Gastrocnemius medialis (tissue), 4 donors: ENCODE data around the gene DNASE1L3. TPM values are rescaled to one million over a fixed set of nuclear protein-coding genes. Genes with fewer than 3 reads are reported as not detected.
A peak's percentile ranks its signal among the peaks of the same experiment; 100 is the strongest.

ENCODE experiments used
- ATAC-seq, 2 donors: fragments of 150-250 bp; one replicate each; pipeline ENCODE4 v1.9.1; 2016
- DNase-seq, 2 donors: peaks; one replicate each; pipeline ENCODE4 v3.0.0-alpha.2; 2019
- H3K27ac ChIP-seq, 4 donors: fragments of 200-600 bp; sonication (generic); 1 replicate in 1 of 4; 2 replicates in 3 of 4; pipeline ENCODE4 v1.5.1; 2016 to 2018; ENCODE audit warnings: mild to moderate bottlenecking in 2 of 4, moderate library complexity in 1 of 4
- H3K27me3 ChIP-seq, 3 donors: fragments of 200-600 bp; sonication (generic) in 2 of 3; 1 replicate in 1 of 3; 2 replicates in 2 of 3; pipeline versions ENCODE4 v1.5.1 to v1.6.0; 2016 to 2019; ENCODE audit warnings: mild to moderate bottlenecking in 1 of 3, moderate library complexity in 1 of 3
- H3K36me3 ChIP-seq, 2 donors: fragments of 200-600 bp; sonication (generic) in 1 of 2; one replicate each; pipeline ENCODE4 v1.5.1; 2017 to 2018
- H3K4me1 ChIP-seq, 2 donors: fragments of 200-600 bp; sonication (generic) in 1 of 2; one replicate each; pipeline ENCODE4 v1.5.1; 2016 to 2017; ENCODE audit warnings: mild to moderate bottlenecking in 2 of 2
- H3K4me3 ChIP-seq, 4 donors: fragments of 200-600 bp; sonication (generic) in 3 of 4; 1 replicate in 1 of 4; 2 replicates in 3 of 4; pipeline ENCODE4 v1.5.1; 2016 to 2019; ENCODE audit warnings: mild to moderate bottlenecking in 2 of 4
- H3K9me3 ChIP-seq, 3 donors: fragments of 200-600 bp; sonication (generic) in 2 of 3; 1 replicate in 1 of 3; 2 replicates in 2 of 3; pipeline ENCODE4 v1.5.1; 2016 to 2019
- POLR2A ChIP-seq, 2 donors: fragments of 450-650 bp; IDR thresholded peaks; one replicate each; pipeline ENCODE4 v1.6.1; 2017; ENCODE audit warnings: antibody characterized with exemption in 2 of 2, mild to moderate bottlenecking in 2 of 2, moderate library complexity in 2 of 2
- in situ Hi-C, 4 donors: fragments of 200-750 bp; cut with MboI; loops; one replicate each; pipeline versions ENCODE4 v1.15.0 to v1.8.0; 2017; ENCODE audit warnings: low sequenced_read_pairs in 4 of 4
- intact Hi-C: fragments of 100-400 bp; cut with DNase I; formaldehyde crosslinking; loops from one replicate; pipeline ENCODE4 v1.15.1; 2023; ENCODE audit warnings: low total_unique reads
- total RNA-seq, 4 donors: library from RNA; depleted of rRNA; stranded (reverse); fragments of >200 nt; gene quantifications; one replicate each; pipeline versions ENCODE4 v1.1.0 to v1.2.3, GENCODE V29; 2016
- TF ChIP-seq, protein P1 (sequence below), 5 experiments: fragments of 450-650 bp in 3 of 5; fragments of 200-600 bp in 2 of 5; sonication (generic) in 2 of 5; IDR thresholded peaks in 4 of 5; conservative IDR thresholded peaks in 1 of 5; 1 replicate in 4 of 5; 2 replicates in 1 of 5; pipeline ENCODE4 v1.5.1; 2016 to 2019; ENCODE audit warnings: antibody characterized with exemption in 5 of 5, mild to moderate bottlenecking in 3 of 5, moderate library complexity in 3 of 5

DNASE1L3 gene
- total RNA-seq, 4 donors from 2014 or later = 0.29 to 0.42 TPM; not detected in 2

- Histone ChIP-seq H3K27ac (peak overlapping the region in 2 of 4 donors; percentile 11 to 13), H3K9me3 (no peaks in the 10 kb centered on the region), H3K4me3 (no peak overlapping the region), H3K27me3 (no peaks in the 10 kb centered on the region), H3K36me3 (no peaks in the 10 kb centered on the region), H3K4me1 (peaks cover 3 to 15% of the 10 kb centered on the region in 2 donors)
- no peak for ATAC-seq
- intact Hi-C loops (loop anchor here (5.0 kb wide), 2 partner anchors 132 to 237 kb away; partner anchors contain the start of genes HTD2 and RPP14), in situ Hi-C loops (loop anchor here in 1 of 4 donors (25.0 kb wide), 1 partner anchor 362 kb away; the partner anchor contains the start of gene ACOX2)
- no peak for DNase-seq
- TF ChIP-seq, protein P1, sequence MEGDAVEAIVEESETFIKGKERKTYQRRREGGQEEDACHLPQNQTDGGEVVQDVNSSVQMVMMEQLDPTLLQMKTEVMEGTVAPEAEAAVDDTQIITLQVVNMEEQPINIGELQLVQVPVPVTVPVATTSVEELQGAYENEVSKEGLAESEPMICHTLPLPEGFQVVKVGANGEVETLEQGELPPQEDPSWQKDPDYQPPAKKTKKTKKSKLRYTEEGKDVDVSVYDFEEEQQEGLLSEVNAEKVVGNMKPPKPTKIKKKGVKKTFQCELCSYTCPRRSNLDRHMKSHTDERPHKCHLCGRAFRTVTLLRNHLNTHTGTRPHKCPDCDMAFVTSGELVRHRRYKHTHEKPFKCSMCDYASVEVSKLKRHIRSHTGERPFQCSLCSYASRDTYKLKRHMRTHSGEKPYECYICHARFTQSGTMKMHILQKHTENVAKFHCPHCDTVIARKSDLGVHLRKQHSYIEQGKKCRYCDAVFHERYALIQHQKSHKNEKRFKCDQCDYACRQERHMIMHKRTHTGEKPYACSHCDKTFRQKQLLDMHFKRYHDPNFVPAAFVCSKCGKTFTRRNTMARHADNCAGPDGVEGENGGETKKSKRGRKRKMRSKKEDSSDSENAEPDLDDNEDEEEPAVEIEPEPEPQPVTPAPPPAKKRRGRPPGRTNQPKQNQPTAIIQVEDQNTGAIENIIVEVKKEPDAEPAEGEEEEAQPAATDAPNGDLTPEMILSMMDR (IDR thresholded peaks at IDR 0.05 in 4 of 5, conservative IDR thresholded peaks at IDR 0.05 in 1 of 5) = no peak
- TF ChIP-seq POLR2A (IDR thresholded peaks at IDR 0.05) = no peak
Measured at GRCh38 chr3:58175437-58176184, 35.2 kb downstream of the DNASE1L3 start.

DNA sequence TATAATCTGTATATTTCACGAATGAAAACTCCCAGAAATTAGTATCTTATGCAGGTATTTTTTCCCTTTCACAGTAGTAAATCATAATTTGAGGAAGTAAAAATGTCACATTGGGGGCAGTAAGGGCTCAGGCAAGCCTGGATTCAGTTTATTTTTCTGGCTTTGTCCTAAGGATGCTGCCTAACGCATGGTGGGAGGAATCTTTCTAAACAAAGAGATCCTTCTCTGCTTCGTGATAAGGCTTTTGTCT, 35.7 kb downstream of the DNASE1L3 start:
- Histone ChIP-seq H3K27ac (peak overlapping the region in 2 of 4 donors; percentile 11 to 13), H3K4me3 (no peak overlapping the region), H3K4me1 (peaks cover 3 to 15% of the 10 kb centered on the region in 2 donors), H3K27me3 (no peaks in the 10 kb centered on the region), H3K36me3 (no peaks in the 10 kb centered on the region), H3K9me3 (no peaks in the 10 kb centered on the region)
- intact Hi-C loops (loop anchor here (5.0 kb wide), 2 partner anchors 132 to 237 kb away; partner anchors contain the start of genes HTD2 and RPP14), in situ Hi-C loops (loop anchor here in 1 of 4 donors (25.0 kb wide), 1 partner anchor 362 kb away; the partner anchor contains the start of gene ACOX2)
- TF ChIP-seq POLR2A (IDR thresholded peaks at IDR 0.05) = no peak
- TF ChIP-seq, protein P1 (IDR thresholded peaks at IDR 0.05 in 4 of 5, conservative IDR thresholded peaks at IDR 0.05 in 1 of 5) = no peak
- DNase-seq = no peak
- no peak for ATAC-seq

GRCh38 chr3:58173669-58174398, 36.9 kb downstream of the DNASE1L3 start:
- no peak overlapping the region for H3K27ac ChIP-seq
- peaks cover 3 to 15% of the 10 kb centered on the region in 2 donors for H3K4me1 ChIP-seq
- ATAC-seq = no peak
- no peaks in the 10 kb centered on the region for H3K36me3 ChIP-seq
- H3K27me3 ChIP-seq = no peaks in the 10 kb centered on the region
- H3K4me3 ChIP-seq = no peak overlapping the region
- TF ChIP-seq, protein P1 (IDR thresholded peaks at IDR 0.05 in 4 of 5, conservative IDR thresholded peaks at IDR 0.05 in 1 of 5) = peak in 3 of 5 experiments; percentile 14 to 18 (median 15)
- TF ChIP-seq POLR2A (IDR thresholded peaks at IDR 0.05) = no peak
- in situ Hi-C loops (no loop called here), intact Hi-C loops (no loop called here)
- no peak for DNase-seq
- no peaks in the 10 kb centered on the region for H3K9me3 ChIP-seq

DNA sequence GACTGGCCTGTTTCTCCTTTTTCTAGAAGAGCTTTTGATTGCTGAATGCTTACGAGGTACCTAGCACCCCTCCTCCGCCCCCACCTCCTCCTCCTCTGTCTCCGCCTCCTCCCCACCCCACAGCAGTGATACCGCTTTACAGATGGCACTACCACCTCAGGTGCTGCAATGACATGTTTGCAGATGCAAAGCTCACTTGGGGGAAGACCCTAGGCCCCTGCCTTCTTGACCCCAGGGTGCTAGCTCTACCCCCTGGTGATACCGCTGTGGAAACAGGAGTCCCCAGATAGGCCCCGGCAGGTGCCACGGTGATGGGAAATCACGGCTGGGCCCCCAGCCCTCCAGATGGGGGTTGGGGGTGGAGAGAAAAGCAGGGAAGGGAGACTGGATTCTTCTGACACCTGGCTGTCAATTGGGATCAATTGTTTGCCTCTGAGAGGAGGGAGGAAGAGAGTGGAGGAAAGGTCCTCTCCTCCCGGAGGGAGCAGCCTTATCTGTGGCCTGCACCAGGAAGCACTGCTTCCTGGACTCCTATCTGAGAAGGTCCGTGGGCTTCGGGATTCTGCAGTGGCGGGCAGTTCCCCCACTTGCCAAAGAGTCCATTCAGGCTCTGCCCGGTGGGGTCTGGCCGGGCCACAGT, 37.6 kb downstream of the DNASE1L3 start:
- no peaks in the 10 kb centered on the region for H3K36me3 ChIP-seq
- TF ChIP-seq POLR2A (IDR thresholded peaks at IDR 0.05) = no peak
- TF ChIP-seq, protein P1 (IDR thresholded peaks at IDR 0.05 in 4 of 5, conservative IDR thresholded peaks at IDR 0.05 in 1 of 5) = no peak
- no peaks in the 10 kb centered on the region for H3K9me3 ChIP-seq
- no peak overlapping the region for H3K27ac ChIP-seq
- DNase-seq (no peak), ATAC-seq (no peak)
- peaks cover 3 to 15% of the 10 kb centered on the region in 2 donors for H3K4me1 ChIP-seq
- in situ Hi-C loops (no loop called here), intact Hi-C loops (no loop called here)
- H3K27me3 ChIP-seq = no peaks in the 10 kb centered on the region
- H3K4me3 ChIP-seq = no peak overlapping the region
